ENCODE results near the gene C3orf33. TPM values are rescaled to one million over a fixed set of nuclear protein-coding genes. Genes with fewer than 3 reads are reported as not detected.

The C3orf33 gene
- total RNA-seq, 1 experiment from 2014 or later: 5.1 TPM

GRCh38 chr3:155772801-155773200, 33.3 kb downstream of the C3orf33 start:
- H3K4me1 ChIP-seq (ENCODE audit: low read length): no peaks in the 10 kb centered on the region
- no peaks in the 10 kb centered on the region for H3K9me2 ChIP-seq (replicated peaks; ENCODE audit: insufficient read depth, low read length)
- H3K27ac ChIP-seq (ENCODE audit: low read length): no peak overlapping the region
- peaks cover 5% of the 10 kb centered on the region; the same call in 1 of the 2 replicates for H3K36me3 ChIP-seq (ENCODE audit: insufficient read depth, low read length)
- H3K27me3 ChIP-seq (ENCODE audit: low read length): no peaks in the 10 kb centered on the region
- no peak overlapping the region for H2AFZ ChIP-seq (ENCODE audit: low read length)
- H3K4me2 ChIP-seq (ENCODE audit: low read depth, low read length, poor library complexity, severe bottlenecking): no peak overlapping the region
- no peak overlapping the region for H3K9ac ChIP-seq (ENCODE audit: low read length)
- peaks cover 4% of the 10 kb centered on the region; the same call in 1 of the 2 replicates for H3K9me3 ChIP-seq (ENCODE audit: low read length)
- no peaks in the 10 kb centered on the region for H4K20me1 ChIP-seq (ENCODE audit: insufficient read depth, low read depth, low read length)
- no peaks in the 10 kb centered on the region for H3K79me2 ChIP-seq (ENCODE audit: low read length)
- no peak overlapping the region for H3K4me3 ChIP-seq (ENCODE audit: low read length)
- no peak for DNase-seq

- H3K36me3 ChIP-seq (ENCODE audit: insufficient read depth, low read length): peaks cover 5% of the 10 kb centered on the region; the same call in 1 of the 2 replicates
- H2AFZ ChIP-seq (ENCODE audit: low read length): no peak overlapping the region
- DNase-seq: no peak
- H3K9ac ChIP-seq (ENCODE audit: low read length): no peak overlapping the region
- H3K79me2 ChIP-seq (ENCODE audit: low read length): no peaks in the 10 kb centered on the region
- H3K9me3 ChIP-seq (ENCODE audit: low read length): peaks cover 4% of the 10 kb centered on the region; the same call in 1 of the 2 replicates
- no peaks in the 10 kb centered on the region for H3K27me3 ChIP-seq (ENCODE audit: low read length)
- no peaks in the 10 kb centered on the region for H3K4me1 ChIP-seq (ENCODE audit: low read length)
- no peak overlapping the region for H3K27ac ChIP-seq (ENCODE audit: low read length)
- no peak overlapping the region for H3K4me2 ChIP-seq (ENCODE audit: low read depth, low read length, poor library complexity, severe bottlenecking)
- H3K9me2 ChIP-seq (replicated peaks; ENCODE audit: insufficient read depth, low read length): no peaks in the 10 kb centered on the region
- H4K20me1 ChIP-seq (ENCODE audit: insufficient read depth, low read depth, low read length): no peaks in the 10 kb centered on the region
- no peak overlapping the region for H3K4me3 ChIP-seq (ENCODE audit: low read length)
These were observed 35.0 kb downstream of the C3orf33 start for GRCh38 chr3:155771126-155771525.

GRCh38 chr3:155766206-155766605, 39.9 kb downstream of the C3orf33 start:
- Histone ChIP-seq H3K36me3 (ENCODE audit: insufficient read depth, low read length) (peaks cover 5% of the 10 kb centered on the region; the same call in 1 of the 2 replicates), H3K9me2 (replicated peaks; ENCODE audit: insufficient read depth, low read length) (no peaks in the 10 kb centered on the region), H3K4me1 (ENCODE audit: low read length) (no peaks in the 10 kb centered on the region), H3K9ac (ENCODE audit: low read length) (no peak overlapping the region), H4K20me1 (ENCODE audit: insufficient read depth, low read depth, low read length) (no peaks in the 10 kb centered on the region), H3K4me3 (ENCODE audit: low read length) (no peak overlapping the region), H3K79me2 (ENCODE audit: low read length) (no peaks in the 10 kb centered on the region), H3K27ac (ENCODE audit: low read length) (no peak overlapping the region), H3K4me2 (ENCODE audit: low read depth, low read length, poor library complexity, severe bottlenecking) (no peak overlapping the region), H3K27me3 (ENCODE audit: low read length) (no peaks in the 10 kb centered on the region), H3K9me3 (ENCODE audit: low read length) (peaks cover 4% of the 10 kb centered on the region; the same call in 1 of the 2 replicates), H2AFZ (ENCODE audit: low read length) (no peak overlapping the region)
- no peak for DNase-seq

GRCh38 chr3:155763870-155764463, 42.1 kb downstream of the C3orf33 start:
- H3K27me3 ChIP-seq (ENCODE audit: low read length): no peaks in the 10 kb centered on the region
- no peaks in the 10 kb centered on the region for H3K9me2 ChIP-seq (replicated peaks; ENCODE audit: insufficient read depth, low read length)
- no peaks in the 10 kb centered on the region for H4K20me1 ChIP-seq (ENCODE audit: insufficient read depth, low read depth, low read length)
- H3K27ac ChIP-seq (ENCODE audit: low read length): no peak overlapping the region
- no peak overlapping the region for H2AFZ ChIP-seq (ENCODE audit: low read length)
- H3K9ac ChIP-seq (ENCODE audit: low read length): no peak overlapping the region
- H3K4me2 ChIP-seq (ENCODE audit: low read depth, low read length, poor library complexity, severe bottlenecking): no peak overlapping the region
- DNase-seq: no peak
- H3K36me3 ChIP-seq (ENCODE audit: insufficient read depth, low read length): no peaks in the 10 kb centered on the region
- H3K79me2 ChIP-seq (ENCODE audit: low read length): no peaks in the 10 kb centered on the region
- H3K9me3 ChIP-seq (ENCODE audit: low read length): no peaks in the 10 kb centered on the region
- H3K4me1 ChIP-seq (ENCODE audit: low read length): no peaks in the 10 kb centered on the region
- no peak overlapping the region for H3K4me3 ChIP-seq (ENCODE audit: low read length)

GRCh38 chr3:155760653-155761052, 45.4 kb downstream of the C3orf33 start:
- H3K4me3 ChIP-seq (ENCODE audit: low read length): no peak overlapping the region
- H2AFZ ChIP-seq (ENCODE audit: low read length): no peak overlapping the region
- no peaks in the 10 kb centered on the region for H3K27me3 ChIP-seq (ENCODE audit: low read length)
- H3K9me3 ChIP-seq (ENCODE audit: low read length): no peaks in the 10 kb centered on the region
- no peak overlapping the region for H3K4me2 ChIP-seq (ENCODE audit: low read depth, low read length, poor library complexity, severe bottlenecking)
- H4K20me1 ChIP-seq (ENCODE audit: insufficient read depth, low read depth, low read length): no peaks in the 10 kb centered on the region
- H3K4me1 ChIP-seq (ENCODE audit: low read length): no peaks in the 10 kb centered on the region
- no peaks in the 10 kb centered on the region for H3K79me2 ChIP-seq (ENCODE audit: low read length)
- H3K9me2 ChIP-seq (replicated peaks; ENCODE audit: insufficient read depth, low read length): no peaks in the 10 kb centered on the region
- H3K27ac ChIP-seq (ENCODE audit: low read length): no peak overlapping the region
- no peak overlapping the region for H3K9ac ChIP-seq (ENCODE audit: low read length)
- no peaks in the 10 kb centered on the region for H3K36me3 ChIP-seq (ENCODE audit: insufficient read depth, low read length)
- DNase-seq: no peak

- Histone ChIP-seq H2AFZ (ENCODE audit: low read length) (no peak overlapping the region), H3K27me3 (ENCODE audit: low read length) (no peaks in the 10 kb centered on the region), H3K9me2 (replicated peaks; ENCODE audit: insufficient read depth, low read length) (no peaks in the 10 kb centered on the region), H3K36me3 (ENCODE audit: insufficient read depth, low read length) (no peaks in the 10 kb centered on the region), H3K4me3 (ENCODE audit: low read length) (no peak overlapping the region), H3K27ac (ENCODE audit: low read length) (no peak overlapping the region), H3K79me2 (ENCODE audit: low read length) (no peaks in the 10 kb centered on the region), H3K4me2 (ENCODE audit: low read depth, low read length, poor library complexity, severe bottlenecking) (no peak overlapping the region), H3K9me3 (ENCODE audit: low read length) (no peaks in the 10 kb centered on the region), H3K9ac (ENCODE audit: low read length) (no peak overlapping the region), H4K20me1 (ENCODE audit: insufficient read depth, low read depth, low read length) (no peaks in the 10 kb centered on the region), H3K4me1 (ENCODE audit: low read length) (no peaks in the 10 kb centered on the region)
- DNase-seq: no peak
These were observed 48.5 kb downstream of the C3orf33 start for GRCh38 chr3:155757577-155757976.

- no peaks in the 10 kb centered on the region for H3K79me2 ChIP-seq (ENCODE audit: low read length)
- H3K4me3 ChIP-seq (ENCODE audit: low read length): no peak overlapping the region
- H3K27ac ChIP-seq (ENCODE audit: low read length): no peak overlapping the region
- no peaks in the 10 kb centered on the region for H3K4me1 ChIP-seq (ENCODE audit: low read length)
- no peaks in the 10 kb centered on the region for H3K36me3 ChIP-seq (ENCODE audit: insufficient read depth, low read length)
- H4K20me1 ChIP-seq (ENCODE audit: insufficient read depth, low read depth, low read length): no peaks in the 10 kb centered on the region
- no peaks in the 10 kb centered on the region for H3K27me3 ChIP-seq (ENCODE audit: low read length)
- peak; percentile 79 for DNase-seq
- H3K9ac ChIP-seq (ENCODE audit: low read length): no peak overlapping the region
- H3K9me3 ChIP-seq (ENCODE audit: low read length): no peaks in the 10 kb centered on the region
- no peaks in the 10 kb centered on the region for H3K9me2 ChIP-seq (replicated peaks; ENCODE audit: insufficient read depth, low read length)
- no peak overlapping the region for H3K4me2 ChIP-seq (ENCODE audit: low read depth, low read length, poor library complexity, severe bottlenecking)
- H2AFZ ChIP-seq (ENCODE audit: low read length): no peak overlapping the region
These were observed 52.9 kb downstream of the C3orf33 start for GRCh38 chr3:155753038-155753639.

GRCh38 chr3:155748611-155749365, 57.3 kb downstream of the C3orf33 start:
- H3K4me3 ChIP-seq (ENCODE audit: low read length): no peak overlapping the region
- H3K4me1 ChIP-seq (ENCODE audit: low read length): peaks cover 14% of the 10 kb centered on the region
- no peaks in the 10 kb centered on the region for H3K9me3 ChIP-seq (ENCODE audit: low read length)
- H3K36me3 ChIP-seq (ENCODE audit: insufficient read depth, low read length): no peaks in the 10 kb centered on the region
- H3K27me3 ChIP-seq (ENCODE audit: low read length): no peaks in the 10 kb centered on the region
- H2AFZ ChIP-seq (ENCODE audit: low read length): no peak overlapping the region
- DNase-seq: no peak
- H4K20me1 ChIP-seq (ENCODE audit: insufficient read depth, low read depth, low read length): no peaks in the 10 kb centered on the region
- no peak overlapping the region for H3K4me2 ChIP-seq (ENCODE audit: low read depth, low read length, poor library complexity, severe bottlenecking)
- no peak overlapping the region for H3K27ac ChIP-seq (ENCODE audit: low read length)
- H3K9me2 ChIP-seq (replicated peaks; ENCODE audit: insufficient read depth, low read length): no peaks in the 10 kb centered on the region
- H3K79me2 ChIP-seq (ENCODE audit: low read length): no peaks in the 10 kb centered on the region
- no peak overlapping the region for H3K9ac ChIP-seq (ENCODE audit: low read length)

Measured in Karpas-422 (cell line).